ENCODE data around the gene UBR4.

- TF ChIP-seq, protein P1, sequence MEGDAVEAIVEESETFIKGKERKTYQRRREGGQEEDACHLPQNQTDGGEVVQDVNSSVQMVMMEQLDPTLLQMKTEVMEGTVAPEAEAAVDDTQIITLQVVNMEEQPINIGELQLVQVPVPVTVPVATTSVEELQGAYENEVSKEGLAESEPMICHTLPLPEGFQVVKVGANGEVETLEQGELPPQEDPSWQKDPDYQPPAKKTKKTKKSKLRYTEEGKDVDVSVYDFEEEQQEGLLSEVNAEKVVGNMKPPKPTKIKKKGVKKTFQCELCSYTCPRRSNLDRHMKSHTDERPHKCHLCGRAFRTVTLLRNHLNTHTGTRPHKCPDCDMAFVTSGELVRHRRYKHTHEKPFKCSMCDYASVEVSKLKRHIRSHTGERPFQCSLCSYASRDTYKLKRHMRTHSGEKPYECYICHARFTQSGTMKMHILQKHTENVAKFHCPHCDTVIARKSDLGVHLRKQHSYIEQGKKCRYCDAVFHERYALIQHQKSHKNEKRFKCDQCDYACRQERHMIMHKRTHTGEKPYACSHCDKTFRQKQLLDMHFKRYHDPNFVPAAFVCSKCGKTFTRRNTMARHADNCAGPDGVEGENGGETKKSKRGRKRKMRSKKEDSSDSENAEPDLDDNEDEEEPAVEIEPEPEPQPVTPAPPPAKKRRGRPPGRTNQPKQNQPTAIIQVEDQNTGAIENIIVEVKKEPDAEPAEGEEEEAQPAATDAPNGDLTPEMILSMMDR (IDR thresholded peaks at IDR 0.05; ENCODE audit: low read depth, low read length) = no peak
- TF ChIP-seq MAX (IDR thresholded peaks at IDR 0.05; ENCODE audit: low read depth, low read length) = no peak
These were observed 99.7 kb downstream of the UBR4 start for GRCh38 chr1:19110257-19110927.
